Measurements from ENCODE around the gene ZBTB1.
"Not testable (repeated sequence)": the region's sequence is repeated elsewhere in the genome, so short reads cannot be mapped to it uniquely, and the experiment has no call there.

ZBTB1 gene

DNA sequence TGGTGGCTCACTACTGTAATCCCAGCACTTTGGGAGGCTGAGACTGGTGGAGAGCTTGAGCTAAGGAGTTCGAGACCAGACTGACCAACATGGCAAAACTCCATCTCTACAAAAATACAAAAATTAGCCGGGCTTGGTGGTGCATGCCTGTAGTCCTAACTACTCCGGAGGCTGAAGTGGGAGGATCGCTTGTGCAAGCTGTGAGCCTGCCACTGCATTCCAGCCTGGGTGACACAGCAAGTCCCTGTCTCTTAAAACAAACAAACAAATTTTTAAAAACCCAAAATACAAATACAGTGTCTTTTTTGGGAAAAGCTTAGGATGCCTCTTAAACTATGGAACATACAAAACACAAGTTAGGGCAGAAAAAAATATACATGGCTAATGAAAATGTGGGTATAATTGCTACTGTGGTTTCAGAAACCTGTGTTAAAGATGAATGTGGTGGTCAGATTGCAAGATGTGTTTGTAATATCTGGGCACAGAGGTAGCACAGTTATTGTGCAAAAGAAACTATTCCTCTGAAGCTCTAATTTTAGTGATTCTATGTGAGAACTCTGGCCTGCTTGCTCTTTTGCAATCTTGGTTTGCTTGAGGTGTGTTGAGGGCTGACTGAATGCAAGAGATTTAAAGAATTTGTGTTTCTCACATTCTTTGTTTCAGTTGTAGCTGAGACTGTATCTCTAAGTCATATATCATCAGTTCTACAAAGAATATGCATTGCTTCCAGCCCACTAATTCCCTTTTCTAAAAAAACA is 32.1 kb downstream of the ZBTB1 start:
- Mint-ChIP-seq H3K9me3 (peaks cover 8% of the 10 kb centered on the region), H3K27ac (no peak overlapping the region), H3K4me3 (no peak overlapping the region), H3K4me1 (ENCODE audit: low read depth) (peaks cover 29% of the 10 kb centered on the region), H3K36me3 (ENCODE audit: low read depth) (peaks cover 8% of the 10 kb centered on the region), H3K27me3 (peaks cover 20% of the 10 kb centered on the region)
- DNase-seq: no peak

DNA sequence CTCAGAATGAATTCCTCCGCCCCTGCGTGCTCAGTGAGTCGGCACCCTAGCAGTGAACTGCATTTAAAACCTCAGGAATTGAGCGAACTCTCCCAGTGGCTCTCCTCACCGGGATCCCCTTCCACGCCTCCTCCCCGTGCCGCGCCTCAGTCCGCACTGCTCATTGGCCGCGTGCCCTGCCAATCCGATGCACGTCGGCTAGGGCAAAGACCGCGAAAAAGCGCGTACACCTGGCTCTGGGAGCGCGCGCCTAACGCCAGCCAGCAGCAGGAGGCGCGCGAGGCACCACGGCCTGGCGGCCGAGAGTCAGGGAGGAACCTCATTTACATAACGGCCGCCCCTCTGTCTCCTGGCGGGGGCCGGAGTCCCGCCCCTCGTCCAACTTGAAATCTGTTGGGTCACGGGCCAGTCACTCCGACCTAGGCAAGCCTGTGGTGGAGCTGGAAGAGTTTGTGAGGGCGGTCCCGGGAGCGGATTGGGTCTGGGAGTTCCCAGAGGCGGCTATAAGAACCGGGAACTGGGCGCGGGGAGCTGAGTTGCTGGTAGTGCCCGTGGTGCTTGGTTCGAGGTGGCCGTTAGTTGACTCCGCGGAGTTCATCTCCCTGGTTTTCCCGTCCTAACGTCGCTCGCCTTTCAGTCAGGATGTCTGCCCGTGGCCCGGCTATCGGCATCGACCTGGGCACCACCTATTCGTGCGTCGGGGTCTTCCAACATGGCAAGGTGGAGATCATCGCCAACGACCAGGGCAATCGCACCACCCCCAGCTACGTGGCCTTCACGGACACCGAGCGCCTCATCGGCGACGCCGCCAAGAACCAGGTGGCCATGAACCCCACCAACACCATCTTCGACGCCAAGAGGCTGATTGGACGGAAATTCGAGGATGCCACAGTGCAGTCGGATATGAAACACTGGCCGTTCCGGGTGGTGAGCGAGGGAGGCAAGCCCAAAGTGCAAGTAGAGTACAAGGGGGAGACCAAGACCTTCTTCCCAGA is 35.9 kb downstream of the ZBTB1 start, which contains the start of gene HSPA2:
TSS of gene HSPA2 (plus strand) at position 534 of the 995 bp plus-strand sequence. CDS start at position 643, 109 bp downstream.
- Mint-ChIP-seq H3K27ac (peak within 1 kb of the TSS; percentile 90), H3K36me3 (ENCODE audit: low read depth) (peaks cover 8% of the 10 kb centered on the region), H3K9me3 (peaks cover 8% of the 10 kb centered on the region), H3K4me1 (ENCODE audit: low read depth) (peaks cover 36% of the 10 kb centered on the region), H3K27me3 (peaks cover 37% of the 10 kb centered on the region), H3K4me3 (peak within 1 kb of the TSS; percentile 86)
- peak; percentile 97 for DNase-seq

DNA sequence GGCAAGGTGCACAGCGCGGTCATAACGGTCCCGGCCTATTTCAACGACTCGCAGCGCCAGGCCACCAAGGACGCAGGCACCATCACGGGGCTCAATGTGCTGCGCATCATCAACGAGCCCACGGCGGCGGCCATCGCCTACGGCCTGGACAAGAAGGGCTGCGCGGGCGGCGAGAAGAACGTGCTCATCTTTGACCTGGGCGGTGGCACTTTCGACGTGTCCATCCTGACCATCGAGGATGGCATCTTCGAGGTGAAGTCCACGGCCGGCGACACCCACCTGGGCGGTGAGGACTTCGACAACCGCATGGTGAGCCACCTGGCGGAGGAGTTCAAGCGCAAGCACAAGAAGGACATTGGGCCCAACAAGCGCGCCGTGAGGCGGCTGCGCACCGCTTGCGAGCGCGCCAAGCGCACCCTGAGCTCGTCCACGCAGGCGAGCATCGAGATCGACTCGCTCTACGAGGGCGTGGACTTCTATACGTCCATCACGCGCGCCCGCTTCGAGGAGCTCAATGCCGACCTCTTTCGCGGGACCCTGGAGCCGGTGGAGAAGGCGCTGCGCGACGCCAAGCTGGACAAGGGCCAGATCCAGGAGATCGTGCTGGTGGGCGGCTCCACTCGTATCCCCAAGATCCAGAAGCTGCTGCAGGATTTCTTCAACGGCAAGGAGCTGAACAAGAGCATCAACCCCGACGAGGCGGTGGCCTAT is 36.8 kb downstream of the ZBTB1 start:
- peak overlapping the region; percentile 90 for H3K27ac Mint-ChIP-seq
- no peak for DNase-seq
- peak overlapping the region; percentile 86 for H3K4me3 Mint-ChIP-seq
- peaks cover 35% of the 10 kb centered on the region for H3K4me1 Mint-ChIP-seq (ENCODE audit: low read depth)
- peaks cover 8% of the 10 kb centered on the region for H3K36me3 Mint-ChIP-seq (ENCODE audit: low read depth)
- H3K9me3 Mint-ChIP-seq: peaks cover 8% of the 10 kb centered on the region
- H3K27me3 Mint-ChIP-seq: peaks cover 37% of the 10 kb centered on the region

DNA sequence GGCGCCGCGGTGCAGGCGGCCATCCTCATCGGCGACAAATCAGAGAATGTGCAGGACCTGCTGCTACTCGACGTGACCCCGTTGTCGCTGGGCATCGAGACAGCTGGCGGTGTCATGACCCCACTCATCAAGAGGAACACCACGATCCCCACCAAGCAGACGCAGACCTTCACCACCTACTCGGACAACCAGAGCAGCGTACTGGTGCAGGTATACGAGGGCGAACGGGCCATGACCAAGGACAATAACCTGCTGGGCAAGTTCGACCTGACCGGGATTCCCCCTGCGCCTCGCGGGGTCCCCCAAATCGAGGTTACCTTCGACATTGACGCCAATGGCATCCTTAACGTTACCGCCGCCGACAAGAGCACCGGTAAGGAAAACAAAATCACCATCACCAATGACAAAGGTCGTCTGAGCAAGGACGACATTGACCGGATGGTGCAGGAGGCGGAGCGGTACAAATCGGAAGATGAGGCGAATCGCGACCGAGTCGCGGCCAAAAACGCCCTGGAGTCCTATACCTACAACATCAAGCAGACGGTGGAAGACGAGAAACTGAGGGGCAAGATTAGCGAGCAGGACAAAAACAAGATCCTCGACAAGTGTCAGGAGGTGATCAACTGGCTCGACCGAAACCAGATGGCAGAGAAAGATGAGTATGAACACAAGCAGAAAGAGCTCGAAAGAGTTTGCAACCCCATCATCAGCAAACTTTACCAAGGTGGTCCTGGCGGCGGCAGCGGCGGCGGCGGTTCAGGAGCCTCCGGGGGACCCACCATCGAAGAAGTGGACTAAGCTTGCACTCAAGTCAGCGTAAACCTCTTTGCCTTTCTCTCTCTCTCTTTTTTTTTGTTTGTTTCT is 37.6 kb downstream of the ZBTB1 start:
- peak; percentile 43 for DNase-seq
- H3K27me3 Mint-ChIP-seq: peaks cover 37% of the 10 kb centered on the region
- H3K36me3 Mint-ChIP-seq (ENCODE audit: low read depth): peaks cover 8% of the 10 kb centered on the region
- peaks cover 8% of the 10 kb centered on the region for H3K9me3 Mint-ChIP-seq
- H3K4me3 Mint-ChIP-seq: peak overlapping the region; percentile 86
- H3K4me1 Mint-ChIP-seq (ENCODE audit: low read depth): peaks cover 35% of the 10 kb centered on the region
- H3K27ac Mint-ChIP-seq: peak overlapping the region; percentile 33

DNA sequence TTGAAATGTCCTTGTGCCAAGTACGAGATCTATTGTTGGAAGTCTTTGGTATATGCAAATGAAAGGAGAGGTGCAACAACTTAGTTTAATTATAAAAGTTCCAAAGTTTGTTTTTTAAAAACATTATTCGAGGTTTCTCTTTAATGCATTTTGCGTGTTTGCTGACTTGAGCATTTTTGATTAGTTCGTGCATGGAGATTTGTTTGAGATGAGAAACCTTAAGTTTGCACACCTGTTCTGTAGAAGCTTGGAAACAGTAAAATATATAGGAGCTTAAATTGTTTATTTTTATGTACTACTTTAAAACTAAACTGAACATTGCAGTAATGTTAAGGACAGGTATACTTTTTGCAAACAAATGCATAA is 38.2 kb downstream of the ZBTB1 start:
- Mint-ChIP-seq H3K36me3 (ENCODE audit: low read depth) (peaks cover 8% of the 10 kb centered on the region), H3K4me3 (peak overlapping the region; percentile 86), H3K27ac (no peak overlapping the region), H3K27me3 (peaks cover 37% of the 10 kb centered on the region), H3K4me1 (ENCODE audit: low read depth) (peaks cover 35% of the 10 kb centered on the region), H3K9me3 (peaks cover 8% of the 10 kb centered on the region)
- DNase-seq: no peak

DNA sequence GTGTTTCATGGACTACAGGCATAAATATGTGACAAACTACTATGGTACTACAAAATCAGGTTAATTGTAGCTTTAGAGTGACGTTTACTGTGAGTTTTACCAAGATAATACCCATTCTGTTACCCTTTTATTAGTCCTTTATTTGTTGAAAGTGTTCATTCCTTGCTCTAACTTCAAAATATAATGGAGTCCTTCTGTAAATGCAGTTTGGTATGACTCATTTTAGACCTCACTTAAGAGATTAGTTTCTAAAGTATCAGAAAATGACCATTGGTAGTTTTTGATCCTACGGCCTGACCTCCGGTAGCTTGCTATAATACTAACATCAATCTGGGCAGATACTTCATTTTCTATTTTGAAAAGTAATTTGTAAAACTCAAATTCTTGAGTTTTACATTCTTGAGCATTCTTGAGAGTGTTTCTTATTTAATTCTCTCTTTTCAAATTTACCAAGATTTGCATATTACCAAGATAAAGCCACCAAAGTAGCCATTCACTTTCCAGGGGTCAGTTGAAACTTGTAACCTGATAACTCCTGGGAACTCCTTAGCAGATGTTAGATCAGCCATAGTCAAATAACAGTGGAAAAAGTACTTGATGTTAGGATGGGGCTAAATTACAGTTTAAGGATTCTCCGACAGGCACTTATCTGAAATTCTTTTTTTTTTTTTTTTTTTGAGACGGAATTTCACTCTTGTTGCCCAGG is 40.2 kb downstream of the ZBTB1 start:
- DNase-seq: no peak
- peaks cover 37% of the 10 kb centered on the region for H3K27me3 Mint-ChIP-seq
- H3K9me3 Mint-ChIP-seq: peaks cover 8% of the 10 kb centered on the region
- H3K36me3 Mint-ChIP-seq (ENCODE audit: low read depth): peaks cover 8% of the 10 kb centered on the region
- H3K27ac Mint-ChIP-seq: no peak overlapping the region
- peaks cover 35% of the 10 kb centered on the region for H3K4me1 Mint-ChIP-seq (ENCODE audit: low read depth)
- H3K4me3 Mint-ChIP-seq: no peak overlapping the region

DNA sequence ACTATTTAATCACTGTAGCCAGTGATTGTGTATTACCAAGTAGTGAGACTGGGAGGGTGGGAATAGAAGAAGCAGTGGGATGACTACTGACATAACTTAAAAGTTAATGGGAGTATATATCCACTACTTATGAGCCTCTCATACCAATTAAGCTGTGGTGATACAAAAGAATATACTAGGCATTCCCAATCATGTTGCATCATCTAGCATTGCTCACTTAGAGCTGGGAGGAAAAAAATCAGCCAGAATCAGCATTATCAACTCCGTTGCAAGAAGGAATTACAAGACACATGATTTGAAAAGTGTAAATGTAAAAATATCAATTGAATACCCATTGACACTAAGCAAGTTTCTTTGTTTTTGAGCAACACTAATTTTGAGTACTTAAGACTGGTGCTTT is 44.4 kb downstream of the ZBTB1 start:
- no peak for DNase-seq
- no peaks in the 10 kb centered on the region for H3K9me3 Mint-ChIP-seq
- no peak overlapping the region for H3K4me3 Mint-ChIP-seq
- H3K27ac Mint-ChIP-seq: no peak overlapping the region
- no peaks in the 10 kb centered on the region for H3K36me3 Mint-ChIP-seq (ENCODE audit: low read depth)
- peaks cover 20% of the 10 kb centered on the region for H3K27me3 Mint-ChIP-seq
- peaks cover 13% of the 10 kb centered on the region for H3K4me1 Mint-ChIP-seq (ENCODE audit: low read depth)

DNA sequence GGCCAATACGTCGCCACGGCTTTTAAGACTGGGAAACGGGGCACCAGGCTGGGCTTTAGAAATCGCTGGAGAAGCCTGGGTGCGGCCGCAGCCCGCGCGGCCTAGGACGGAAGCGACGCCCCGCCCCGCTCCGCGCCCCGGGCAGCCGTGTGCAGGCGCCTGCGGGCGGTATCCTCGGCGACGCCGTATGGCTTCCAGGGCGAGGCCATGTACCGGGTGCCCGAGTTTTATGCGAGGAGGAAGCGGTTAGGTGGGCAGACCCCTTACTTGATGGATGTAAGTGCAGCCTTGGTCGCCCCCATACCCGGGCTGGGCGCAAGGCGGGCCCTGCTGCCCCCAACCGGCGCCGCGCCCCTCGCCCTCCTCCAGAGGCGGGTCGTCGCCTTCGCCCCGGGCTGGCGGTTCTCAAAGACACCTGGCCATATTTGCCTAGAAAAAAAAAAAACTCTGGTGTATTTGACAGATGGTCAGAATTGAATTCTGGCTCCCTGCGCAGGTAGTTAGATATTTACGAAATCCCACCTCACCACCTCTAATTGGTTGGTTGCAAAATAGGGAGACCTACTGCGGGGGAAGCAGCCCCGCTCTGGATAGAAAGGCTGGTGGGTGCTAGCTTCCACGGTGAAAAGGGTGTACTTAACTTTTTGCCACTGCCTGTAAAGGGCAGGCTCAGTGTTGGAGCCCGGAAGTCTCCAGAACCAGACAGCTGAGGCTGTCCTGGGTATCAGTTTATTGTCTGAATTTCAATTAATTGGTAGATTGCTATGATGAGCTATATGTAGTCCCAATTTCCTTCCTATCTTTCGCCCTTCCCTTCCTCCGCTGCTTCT is 45.4 kb downstream of the ZBTB1 start, which contains the start of gene PPP1R36:
TSS of gene PPP1R36 (plus strand) at position 171 of the 830 bp plus-strand sequence. CDS start at position 208, 37 bp downstream.
- peak within 1 kb of the TSS; percentile 31 for H3K4me3 Mint-ChIP-seq
- H3K36me3 Mint-ChIP-seq (ENCODE audit: low read depth): no peaks in the 10 kb centered on the region
- H3K9me3 Mint-ChIP-seq: no peaks in the 10 kb centered on the region
- peaks cover 13% of the 10 kb centered on the region for H3K4me1 Mint-ChIP-seq (ENCODE audit: low read depth)
- peaks cover 20% of the 10 kb centered on the region for H3K27me3 Mint-ChIP-seq
- DNase-seq: peak; percentile 70
- H3K27ac Mint-ChIP-seq: no peak within 1 kb of the TSS

DNA sequence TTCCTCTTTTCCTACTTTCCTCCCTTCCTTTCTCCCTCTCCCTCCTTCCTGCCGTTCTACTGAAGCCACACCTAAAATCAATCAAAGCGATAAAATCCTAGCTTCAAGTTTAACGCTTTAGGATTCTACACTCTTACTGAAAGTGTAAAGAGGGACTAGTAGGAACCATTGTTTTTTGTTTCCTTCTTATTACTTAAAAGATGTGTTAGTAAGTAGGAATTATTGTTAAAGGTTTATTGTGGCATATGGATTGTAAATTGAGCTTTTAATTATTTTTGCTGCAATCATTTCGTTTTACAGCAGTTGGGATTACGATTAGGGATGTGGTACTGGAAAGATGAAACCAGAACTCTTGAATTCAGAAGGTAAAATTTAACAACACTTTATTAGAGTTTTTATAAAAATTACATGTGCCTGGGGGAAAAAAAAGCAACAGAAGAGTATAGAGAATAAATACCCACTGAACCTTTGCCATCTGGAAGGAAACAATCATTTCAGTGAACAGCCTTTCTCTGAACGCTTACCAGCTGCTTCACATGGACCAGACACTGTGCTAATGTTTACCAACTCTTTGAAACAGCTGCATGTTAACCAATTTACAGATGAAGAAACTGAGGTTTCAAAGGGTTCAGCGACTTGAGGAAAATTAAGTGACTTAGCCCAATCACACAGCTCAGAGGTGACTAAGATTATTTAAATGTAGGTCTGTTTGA is 46.2 kb downstream of the ZBTB1 start:
- H3K4me1 Mint-ChIP-seq (ENCODE audit: low read depth): peaks cover 13% of the 10 kb centered on the region
- H3K4me3 Mint-ChIP-seq: no peak overlapping the region
- no peaks in the 10 kb centered on the region for H3K36me3 Mint-ChIP-seq (ENCODE audit: low read depth)
- no peaks in the 10 kb centered on the region for H3K9me3 Mint-ChIP-seq
- peaks cover 20% of the 10 kb centered on the region for H3K27me3 Mint-ChIP-seq
- no peak for DNase-seq
- H3K27ac Mint-ChIP-seq: no peak overlapping the region

DNA sequence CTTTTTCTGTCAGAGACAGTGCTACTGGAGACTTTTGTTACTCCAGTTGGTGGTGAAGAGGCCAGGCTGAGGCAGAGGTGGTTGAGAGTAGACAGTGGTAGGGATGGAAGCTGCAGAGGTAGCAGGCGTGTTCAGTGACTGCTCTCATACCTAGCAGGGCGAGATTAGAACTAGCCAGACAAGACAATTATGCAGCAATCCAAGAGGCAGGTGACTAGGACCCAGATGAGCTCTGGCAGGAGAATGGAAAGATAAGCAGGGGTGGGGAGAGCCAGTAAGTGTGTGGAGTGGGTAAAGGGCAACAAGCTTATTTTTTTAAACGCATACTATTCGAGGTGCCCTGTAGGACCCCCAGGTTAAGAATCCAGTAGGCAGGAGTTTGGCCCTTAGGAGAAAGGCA is 50.0 kb downstream of the ZBTB1 start:
- no peak for DNase-seq
- H3K9me3 Mint-ChIP-seq: no peaks in the 10 kb centered on the region
- no peak overlapping the region for H3K4me3 Mint-ChIP-seq
- peaks cover 15% of the 10 kb centered on the region for H3K27me3 Mint-ChIP-seq
- H3K4me1 Mint-ChIP-seq (ENCODE audit: low read depth): peaks cover 7% of the 10 kb centered on the region
- H3K27ac Mint-ChIP-seq: no peak overlapping the region
- no peaks in the 10 kb centered on the region for H3K36me3 Mint-ChIP-seq (ENCODE audit: low read depth)

DNA sequence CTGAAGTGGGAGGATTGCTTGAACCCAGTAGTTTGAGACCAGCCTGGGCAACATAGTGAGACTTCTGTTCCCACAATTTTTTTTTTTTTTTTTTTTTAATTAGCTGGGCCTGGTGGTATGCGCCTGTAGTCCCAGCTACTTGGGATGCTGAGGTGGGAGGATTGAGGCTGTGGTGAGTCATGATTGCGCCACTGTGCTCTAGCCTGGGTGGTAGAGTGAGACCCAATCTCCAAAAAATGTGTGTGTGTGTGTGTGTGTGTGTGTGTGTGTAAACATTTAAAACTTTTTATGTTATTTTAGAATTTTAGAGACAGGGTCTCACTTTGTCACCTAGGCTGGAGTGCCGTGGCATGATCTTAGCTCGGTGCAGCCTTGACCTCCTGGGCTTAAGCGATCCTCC is 52.0 kb downstream of the ZBTB1 start:
- no peak overlapping the region for H3K27ac Mint-ChIP-seq
- no peak overlapping the region for H3K4me3 Mint-ChIP-seq
- DNase-seq: no peak

DNA sequence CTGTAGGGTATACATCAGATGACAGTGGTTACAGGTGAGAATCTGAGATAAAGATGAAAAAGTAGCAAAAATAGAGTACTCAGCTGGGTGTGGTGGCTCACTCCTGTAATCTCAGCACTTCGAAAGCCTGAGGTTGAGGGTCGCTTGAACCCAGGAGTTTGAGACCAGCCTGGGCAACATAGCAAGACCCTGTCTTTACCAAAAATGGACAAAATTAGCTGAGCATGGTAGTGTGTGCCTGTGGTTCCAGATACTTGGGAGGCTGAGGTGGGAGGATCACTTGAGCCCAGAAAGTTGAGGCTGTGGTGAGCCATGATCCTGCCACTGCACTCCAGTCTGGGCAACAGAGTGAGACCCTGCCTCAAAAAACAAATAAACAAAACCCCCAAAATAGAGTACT is 53.6 kb downstream of the ZBTB1 start:
- not testable (repeated sequence) for H3K27ac Mint-ChIP-seq; H3K9me3 Mint-ChIP-seq; H3K36me3 Mint-ChIP-seq (ENCODE audit: low read depth); DNase-seq; H3K4me1 Mint-ChIP-seq (ENCODE audit: low read depth); H3K4me3 Mint-ChIP-seq; H3K27me3 Mint-ChIP-seq

More for the DNA sequence above, 52.0 kb downstream of the ZBTB1 start:
- Mint-ChIP-seq H3K9me3 (no peaks in the 10 kb centered on the region), H3K36me3 (ENCODE audit: low read depth) (no peaks in the 10 kb centered on the region), H3K4me1 (ENCODE audit: low read depth) (peaks cover 4% of the 10 kb centered on the region), H3K27me3 (peaks cover 4% of the 10 kb centered on the region)
